DND-41 (cell line): ENCODE measurements around the gene LRRC31.

ENCODE experiments used
- ATAC-seq: fragments of 200-7000 bp; cut with Tn5 transposase; 3 replicates; pipeline ENCODE4 v1.9.1; 2021; ENCODE audit warnings: low read depth; ENCODE audit not compliant: insufficient read depth
- DNase-seq: peaks from one replicate; pipeline ENCODE4 v3.0.0-alpha.2; 2020
- H2AFZ ChIP-seq: 2 replicates; pipeline ENCODE4 v1.6.0; 2012; ENCODE audit warnings: low read depth, low read length
- H3K27ac ChIP-seq: 2 replicates; pipeline ENCODE4 v1.5.1; 2012; ENCODE audit warnings: low read length, inconsistent platforms
- H3K27me3 ChIP-seq: fragments of 200-600 bp; sonication (generic); 2 replicates; pipeline ENCODE4 v1.6.0; 2012; ENCODE audit warnings: low read length, mild to moderate bottlenecking, inconsistent platforms; ENCODE audit not compliant: insufficient read depth, poor library complexity
- H3K36me3 ChIP-seq: 2 replicates; pipeline ENCODE4 v1.5.1; 2012; ENCODE audit warnings: low read length, inconsistent platforms; ENCODE audit not compliant: insufficient read depth
- H3K4me1 ChIP-seq: 2 replicates; pipeline ENCODE4 v1.5.1; 2012; ENCODE audit warnings: mild to moderate bottlenecking, low read length; ENCODE audit not compliant: insufficient read depth
- H3K4me2 ChIP-seq: 2 replicates; pipeline ENCODE4 v1.6.0; 2012; ENCODE audit warnings: mild to moderate bottlenecking, moderate library complexity, low read length, inconsistent platforms; ENCODE audit not compliant: insufficient read depth
- H3K4me3 ChIP-seq, 2 experiments: fragments of 200-600 bp in 1 of 2; shearing (Covaris generic) in 1 of 2; 2 replicates each; pipeline ENCODE4 v1.5.1; 2012 to 2016; ENCODE audit warnings: inconsistent platforms in 2 of 2, low read length in 2 of 2, mild to moderate bottlenecking in 2 of 2, low read depth in 1 of 2, moderate library complexity in 1 of 2
- H3K79me2 ChIP-seq: 2 replicates; pipeline ENCODE4 v1.6.0; 2012; ENCODE audit warnings: low read length, inconsistent platforms; ENCODE audit not compliant: insufficient read depth
- H3K9ac ChIP-seq: 2 replicates; pipeline ENCODE4 v1.6.0; 2012; ENCODE audit warnings: low read depth, mild to moderate bottlenecking, inconsistent platforms, low read length, moderate library complexity
- H3K9me3 ChIP-seq: 2 replicates; pipeline ENCODE4 v1.5.1; 2012; ENCODE audit warnings: low read length, moderate library complexity, mild to moderate bottlenecking, inconsistent platforms; ENCODE audit not compliant: insufficient read depth, severe bottlenecking
- H4K20me1 ChIP-seq: 2 replicates; pipeline ENCODE4 v1.6.0; 2012; ENCODE audit warnings: low read length; ENCODE audit not compliant: insufficient read depth
- EZH2 ChIP-seq: IDR thresholded peaks from 3 replicates; pipeline ENCODE4 v1.6.1; 2012; ENCODE audit warnings: borderline replicate concordance, low read depth, mild to moderate bottlenecking, moderate library complexity, low read length, inconsistent platforms; ENCODE audit not compliant: severe bottlenecking
- TF ChIP-seq, protein P1 (sequence below): IDR thresholded peaks from 2 replicates; pipeline ENCODE4 v1.5.1; 2012; ENCODE audit warnings: borderline replicate concordance, low read length, moderate library complexity, mild to moderate bottlenecking; ENCODE audit not compliant: poor library complexity, severe bottlenecking; ENCODE audit errors: extremely low read depth

The LRRC31 gene

GRCh38 chr3:169864270-169864669 lies 5.5 kb downstream of the LRRC31 start:
- Histone ChIP-seq H3K27me3 (peaks cover 3% of the 10 kb centered on the region), H3K27ac (no peak overlapping the region), H3K36me3 (no peaks in the 10 kb centered on the region), H3K4me2 (no peak overlapping the region), H3K4me1 (peaks cover 8% of the 10 kb centered on the region), H3K9me3 (no peaks in the 10 kb centered on the region), H3K9ac (no peak overlapping the region), H3K4me3 (no peak overlapping the region), H3K79me2 (no peaks in the 10 kb centered on the region), H4K20me1 (no peaks in the 10 kb centered on the region), H2AFZ (no peak overlapping the region)
- ATAC-seq, result no peak
- no peak for TF ChIP-seq EZH2
- TF ChIP-seq, protein P1, sequence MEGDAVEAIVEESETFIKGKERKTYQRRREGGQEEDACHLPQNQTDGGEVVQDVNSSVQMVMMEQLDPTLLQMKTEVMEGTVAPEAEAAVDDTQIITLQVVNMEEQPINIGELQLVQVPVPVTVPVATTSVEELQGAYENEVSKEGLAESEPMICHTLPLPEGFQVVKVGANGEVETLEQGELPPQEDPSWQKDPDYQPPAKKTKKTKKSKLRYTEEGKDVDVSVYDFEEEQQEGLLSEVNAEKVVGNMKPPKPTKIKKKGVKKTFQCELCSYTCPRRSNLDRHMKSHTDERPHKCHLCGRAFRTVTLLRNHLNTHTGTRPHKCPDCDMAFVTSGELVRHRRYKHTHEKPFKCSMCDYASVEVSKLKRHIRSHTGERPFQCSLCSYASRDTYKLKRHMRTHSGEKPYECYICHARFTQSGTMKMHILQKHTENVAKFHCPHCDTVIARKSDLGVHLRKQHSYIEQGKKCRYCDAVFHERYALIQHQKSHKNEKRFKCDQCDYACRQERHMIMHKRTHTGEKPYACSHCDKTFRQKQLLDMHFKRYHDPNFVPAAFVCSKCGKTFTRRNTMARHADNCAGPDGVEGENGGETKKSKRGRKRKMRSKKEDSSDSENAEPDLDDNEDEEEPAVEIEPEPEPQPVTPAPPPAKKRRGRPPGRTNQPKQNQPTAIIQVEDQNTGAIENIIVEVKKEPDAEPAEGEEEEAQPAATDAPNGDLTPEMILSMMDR, result no peak
- no peak for DNase-seq

- DNase-seq (peak; percentile 77), ATAC-seq (peak; percentile 91)
- H2AFZ ChIP-seq, result no peak overlapping the region
- H3K9ac ChIP-seq, result no peak overlapping the region
- no peaks in the 10 kb centered on the region for H4K20me1 ChIP-seq
- TF ChIP-seq, protein P1, result peak; percentile 98
- TF ChIP-seq EZH2, result no peak
- H3K4me1 ChIP-seq, result peaks cover 8% of the 10 kb centered on the region
- no peaks in the 10 kb centered on the region for H3K9me3 ChIP-seq
- no peak overlapping the region for H3K27ac ChIP-seq
- H3K79me2 ChIP-seq, result no peaks in the 10 kb centered on the region
- peaks cover 3% of the 10 kb centered on the region for H3K27me3 ChIP-seq
- no peaks in the 10 kb centered on the region for H3K36me3 ChIP-seq
- peak overlapping the region; percentile 5; the same call in 1 of the 2 replicates for H3K4me2 ChIP-seq
- H3K4me3 ChIP-seq, result no peak overlapping the region
Measured at GRCh38 chr3:169863458-169863899, 6.3 kb downstream of the LRRC31 start.

- Histone ChIP-seq H3K9me3 (no peaks in the 10 kb centered on the region), H2AFZ (no peak overlapping the region), H3K4me2 (no peak overlapping the region), H3K9ac (no peak overlapping the region), H3K27me3 (peaks cover 7% of the 10 kb centered on the region), H3K4me1 (peaks cover 8% of the 10 kb centered on the region), H4K20me1 (no peaks in the 10 kb centered on the region), H3K36me3 (no peaks in the 10 kb centered on the region), H3K27ac (no peak overlapping the region), H3K79me2 (no peaks in the 10 kb centered on the region), H3K4me3 (no peak overlapping the region)
- DNase-seq (no peak), ATAC-seq (no peak)
- TF ChIP-seq, protein P1, result no peak
- TF ChIP-seq EZH2, result no peak
Measured at GRCh38 chr3:169861871-169862270, 7.9 kb downstream of the LRRC31 start.

DNA sequence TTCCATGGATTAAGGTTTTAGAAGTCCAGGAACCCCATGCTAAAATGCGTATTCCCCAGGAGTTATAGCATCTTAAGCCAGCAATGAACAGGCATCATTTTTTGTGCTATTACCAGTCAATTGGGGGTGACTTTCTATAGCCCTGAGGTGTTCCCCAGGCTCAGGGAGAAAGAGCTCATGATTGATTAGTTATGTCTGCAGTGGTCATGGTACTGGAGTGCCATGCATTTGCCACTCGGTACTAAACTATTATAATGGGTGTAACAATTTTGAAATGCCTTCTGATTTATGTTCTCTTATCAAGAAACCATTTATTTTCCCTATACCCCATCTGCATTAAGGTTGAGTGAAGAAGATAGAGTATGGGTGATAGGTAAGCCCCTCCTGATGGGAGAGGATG lies 11.9 kb downstream of the LRRC31 start:
- peaks cover 13% of the 10 kb centered on the region for H3K27me3 ChIP-seq
- H3K4me3 ChIP-seq, result no peak overlapping the region
- H4K20me1 ChIP-seq, result no peaks in the 10 kb centered on the region
- no peak for ATAC-seq
- H3K27ac ChIP-seq, result no peak overlapping the region
- no peaks in the 10 kb centered on the region for H3K4me1 ChIP-seq
- H3K4me2 ChIP-seq, result no peak overlapping the region
- no peak for DNase-seq
- no peak overlapping the region for H2AFZ ChIP-seq
- TF ChIP-seq EZH2, result no peak
- TF ChIP-seq, protein P1, result no peak
- H3K79me2 ChIP-seq, result no peaks in the 10 kb centered on the region
- no peak overlapping the region for H3K9ac ChIP-seq
- no peaks in the 10 kb centered on the region for H3K9me3 ChIP-seq
- H3K36me3 ChIP-seq, result no peaks in the 10 kb centered on the region
